Keratinocyte (primary cell): ENCODE results near the gene VAV2. TPM values are rescaled to one million over a fixed set of nuclear protein-coding genes. Genes with fewer than 3 reads are reported as not detected.

ENCODE experiments used
- DNase-seq: peaks from one replicate; pipeline ENCODE4 v3.0.0-alpha.2; 2011; ENCODE audit warnings: low read depth, missing footprints, low spot score
- FAIRE-seq: peaks from 2 replicates; lab custom pipeline; 2011; peaks lifted over from hg19 to GRCh38; lab: Jason Lieb, UNC
- H2AFZ ChIP-seq: 2 replicates; pipeline ENCODE4 v1.6.0; 2012; ENCODE audit warnings: low read length, control low read depth, inconsistent platforms; ENCODE audit not compliant: control insufficient read depth
- H3K27ac ChIP-seq: 2 replicates; pipeline ENCODE4 v1.5.1; 2011; ENCODE audit warnings: low read length; ENCODE audit not compliant: control insufficient read depth, insufficient read depth
- H3K27me3 ChIP-seq: 3 replicates; pipeline ENCODE4 v1.6.0; 2011; ENCODE audit warnings: low read length; ENCODE audit not compliant: control insufficient read depth, insufficient read depth; ENCODE audit errors: extremely low read depth
- H3K36me3 ChIP-seq, 2 experiments: 2 replicates in 1 of 2; 3 replicates in 1 of 2; pipeline ENCODE4 v1.5.1; 2011; ENCODE audit warnings: low read length in 2 of 2, mild to moderate bottlenecking in 1 of 2; ENCODE audit not compliant: control insufficient read depth in 2 of 2, insufficient read depth in 2 of 2; ENCODE audit errors: extremely low read depth in 1 of 2
- H3K4me1 ChIP-seq: 3 replicates; pipeline ENCODE4 v1.5.1; 2011; ENCODE audit warnings: low read length; ENCODE audit not compliant: control insufficient read depth, insufficient read depth; ENCODE audit errors: extremely low read depth
- H3K4me2 ChIP-seq: 3 replicates; pipeline ENCODE4 v1.6.0; 2011; ENCODE audit warnings: low read depth, low read length; ENCODE audit not compliant: control insufficient read depth, insufficient read depth; ENCODE audit errors: extremely low read depth
- H3K4me3 ChIP-seq, 3 experiments: fragments of 200-600 bp in 1 of 3; sonication (generic) in 1 of 3; 2 replicates in 2 of 3; 3 replicates in 1 of 3; pipeline ENCODE4 v1.5.1; 2011 to 2016; ENCODE audit warnings: low read length in 3 of 3, mild to moderate bottlenecking in 3 of 3, control low read depth in 2 of 3, inconsistent platforms in 1 of 3, low read depth in 1 of 3, mixed read lengths in 1 of 3, mixed run types in 1 of 3, moderate library complexity in 1 of 3; ENCODE audit not compliant: control insufficient read depth in 2 of 3, insufficient read depth in 2 of 3; ENCODE audit errors: extremely low read depth in 1 of 3
- H3K79me2 ChIP-seq: 2 replicates; pipeline ENCODE4 v1.6.0; 2012; ENCODE audit warnings: low read length; ENCODE audit not compliant: control insufficient read depth, insufficient read depth
- H3K9ac ChIP-seq: 3 replicates; pipeline ENCODE4 v1.6.0; 2011; ENCODE audit warnings: low read length; ENCODE audit not compliant: control insufficient read depth, insufficient read depth; ENCODE audit errors: extremely low read depth
- H3K9me1 ChIP-seq: 3 replicates; pipeline ENCODE4 v1.6.0; 2011; ENCODE audit warnings: low read length; ENCODE audit not compliant: control insufficient read depth, insufficient read depth; ENCODE audit errors: extremely low read depth
- H3K9me3 ChIP-seq: 2 replicates; pipeline ENCODE4 v1.5.1; 2012; ENCODE audit warnings: low read depth, low read length; ENCODE audit not compliant: control insufficient read depth
- H4K20me1 ChIP-seq: 3 replicates; pipeline ENCODE4 v1.6.0; 2011; ENCODE audit warnings: low read length; ENCODE audit not compliant: control insufficient read depth, insufficient read depth; ENCODE audit errors: extremely low read depth
- CTCF ChIP-seq, 3 experiments: IDR thresholded peaks in 1 of 3; conservative IDR thresholded peaks in 1 of 3; optimal IDR thresholded peaks in 1 of 3; 2 replicates in 2 of 3; 3 replicates in 1 of 3; pipeline versions ENCODE3 to v1.5.1; 2011; ENCODE audit warnings: low read length in 3 of 3, mild to moderate bottlenecking in 3 of 3, moderate library complexity in 2 of 3, control low read depth in 1 of 3, inconsistent platforms in 1 of 3; ENCODE audit not compliant: insufficient read depth in 2 of 3; ENCODE audit errors: extremely low read depth in 1 of 3
- EZH2 ChIP-seq: IDR thresholded peaks from one replicate; pipeline ENCODE4 v1.6.1; 2012; ENCODE audit warnings: inconsistent platforms, mild to moderate bottlenecking, low read length, moderate library complexity
- dilution Hi-C: fragments of 300-500 bp; cut with MboI; formaldehyde crosslinking; loops from one replicate; pipeline ENCODE4 v1.7.0; 2020; ENCODE audit warnings: low sequenced_read_pairs; ENCODE audit not compliant: extremely low pct_ligation_motif_present
- polyA plus RNA-seq, 5 experiments: library from polyadenylated mRNA; depleted of rRNA in 3 of 5; stranded (reverse) in 3 of 5; stranded (forward) in 1 of 5; unstranded in 1 of 5; fragments of >200 nt; gene quantifications; 1 replicate in 1 of 5; 2 replicates in 3 of 5; 3 replicates in 1 of 5; pipeline versions ENCODE4 v1.2.1 to v1.2.3, GENCODE V29; 2011 to 2012; ENCODE audit warnings: missing spikeins in 2 of 5, low read depth in 1 of 5, low replicate concordance in 1 of 5

The VAV2 gene
- polyA plus RNA-seq, 1 donor (not counting 4 experiments of a cell fraction or from before 2014, with no cell fraction given): 16.4 TPM

GRCh38 chr9:133973111-133973790 lies 18.9 kb downstream of the VAV2 start:
- Histone ChIP-seq H3K36me3 (peaks cover 0 to 4% of the 10 kb centered on the region in 2 experiments), H3K9me3 (no peaks in the 10 kb centered on the region), H4K20me1 (peaks cover 83% of the 10 kb centered on the region), H3K9me1 (peaks cover 9% of the 10 kb centered on the region), H3K4me1 (peaks cover 22% of the 10 kb centered on the region), H3K27ac (no peak overlapping the region), H3K9ac (no peak overlapping the region), H2AFZ (no peak overlapping the region), H3K27me3 (no peaks in the 10 kb centered on the region), H3K4me3 (no peak overlapping the region), H3K4me2 (no peak overlapping the region), H3K79me2 (peaks cover 96% of the 10 kb centered on the region)
- dilution Hi-C loops: no loop called here
- TF ChIP-seq EZH2 (no peak), CTCF (optimal IDR thresholded peaks at IDR 0.05 in 1 of 3, IDR thresholded peaks at IDR 0.05 in 1 of 3, conservative IDR thresholded peaks at IDR 0.05 in 1 of 3; ENCODE audit: extremely low read depth in 1 of 3, insufficient read depth in 2 of 3, low read length in 3 of 3) (no peak)
- no peak for DNase-seq
- no peak for FAIRE-seq

DNA sequence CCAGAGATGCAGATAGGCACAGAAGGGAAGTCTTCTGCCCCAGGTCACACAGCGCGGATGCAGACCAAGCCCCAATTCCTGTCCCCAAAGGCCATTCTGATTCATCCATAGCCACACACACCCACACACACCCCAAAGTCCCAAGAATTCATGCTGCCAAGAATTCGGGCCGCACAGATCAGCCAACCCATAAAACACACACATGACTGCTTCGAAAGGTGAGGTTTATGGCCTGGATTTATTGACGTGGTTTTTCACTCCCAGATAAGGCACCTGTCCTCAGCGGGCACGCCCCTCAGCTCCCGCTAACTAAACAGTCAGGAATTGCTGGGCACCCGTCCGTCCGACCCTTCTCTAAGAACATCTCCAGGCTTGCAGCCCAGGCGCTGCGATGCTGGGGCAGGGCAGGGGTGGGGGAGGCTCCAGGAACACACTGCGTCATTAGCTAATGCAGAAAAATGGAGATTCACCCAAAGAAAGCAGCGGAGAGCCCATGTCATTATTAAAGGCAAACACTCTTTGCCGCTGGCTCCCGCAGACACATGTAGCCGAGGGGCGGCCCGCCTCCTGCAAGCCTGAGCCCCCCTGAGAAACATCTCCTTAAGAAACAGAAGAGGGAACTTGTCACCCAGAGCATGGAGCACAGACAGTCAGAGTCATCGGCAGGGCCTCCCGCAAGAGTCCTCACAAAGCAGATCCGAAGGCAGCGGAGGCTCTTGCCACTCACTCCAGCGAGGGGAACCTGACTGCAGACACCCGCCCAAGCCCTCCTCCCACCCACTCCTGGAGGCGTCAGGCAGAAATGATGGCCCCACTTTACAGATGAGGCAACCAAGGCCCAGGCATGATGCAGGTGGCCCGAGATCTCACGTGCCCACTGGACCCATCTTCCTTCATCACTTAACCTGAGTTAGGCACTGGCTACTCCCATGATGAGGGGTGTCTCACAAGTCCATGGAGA lies 19.9 kb downstream of the VAV2 start:
- dilution Hi-C loops: no loop called here
- no peak for FAIRE-seq
- no peak overlapping the region for H3K4me2 ChIP-seq

More for the DNA sequence above, 19.9 kb downstream of the VAV2 start:
- Histone ChIP-seq H3K4me3 (no peak overlapping the region), H3K9ac (no peak overlapping the region), H3K79me2 (peaks cover 95% of the 10 kb centered on the region), H4K20me1 (peaks cover 90% of the 10 kb centered on the region), H3K9me3 (no peaks in the 10 kb centered on the region), H3K36me3 (peaks cover 0 to 1% of the 10 kb centered on the region in 2 experiments), H3K4me1 (peaks cover 24% of the 10 kb centered on the region), H3K27ac (no peak overlapping the region), H3K27me3 (no peaks in the 10 kb centered on the region), H3K9me1 (peaks cover 9% of the 10 kb centered on the region), H2AFZ (no peak overlapping the region)
- no peak for DNase-seq
- no peak for TF ChIP-seq EZH2
- no peak for TF ChIP-seq CTCF (optimal IDR thresholded peaks at IDR 0.05 in 1 of 3, IDR thresholded peaks at IDR 0.05 in 1 of 3, conservative IDR thresholded peaks at IDR 0.05 in 1 of 3; ENCODE audit: extremely low read depth in 1 of 3, insufficient read depth in 2 of 3, low read length in 3 of 3)
